Measurements from ENCODE around the gene GRPR.
"Not testable (repeated sequence)": the region's sequence is repeated elsewhere in the genome, so short reads cannot be mapped to it uniquely, and the experiment has no call there.

Gene GRPR

GRCh38 chrX:16138108-16138427, 14.7 kb downstream of the GRPR start:
- DNase-seq = no peak

- no peak for DNase-seq
Measured at GRCh38 chrX:16140448-16140847, 17.1 kb downstream of the GRPR start.

- DNase-seq = no peak
Measured at GRCh38 chrX:16140983-16141382, 17.6 kb downstream of the GRPR start.

GRCh38 chrX:16141422-16142245, 18.3 kb downstream of the GRPR start:
- DNase-seq = no peak

GRCh38 chrX:16142246-16142558, 18.8 kb downstream of the GRPR start:
- no peak for DNase-seq

- DNase-seq = no peak
Measured at GRCh38 chrX:16143968-16144367, 20.6 kb downstream of the GRPR start.

- DNase-seq = no peak
Measured at GRCh38 chrX:16144420-16144819, 21.1 kb downstream of the GRPR start.

GRCh38 chrX:16145093-16145492, 21.7 kb downstream of the GRPR start:
- not testable (repeated sequence) for DNase-seq

- DNase-seq = no peak
Measured at GRCh38 chrX:16145656-16146055, 22.3 kb downstream of the GRPR start.

GRCh38 chrX:16148896-16149295, 25.5 kb downstream of the GRPR start:
- DNase-seq = no peak

- DNase-seq = no peak
Measured at GRCh38 chrX:16155581-16156096, 32.3 kb downstream of the GRPR start.

GRCh38 chrX:16156692-16157331, 33.4 kb downstream of the GRPR start:
- no peak for DNase-seq

GRCh38 chrX:16160729-16161128, 37.4 kb downstream of the GRPR start:
- no peak for DNase-seq

- not testable (repeated sequence) for DNase-seq
Measured at GRCh38 chrX:16161173-16161572, 37.8 kb downstream of the GRPR start.

- DNase-seq = no peak
Measured at GRCh38 chrX:16162391-16162790, 39.0 kb downstream of the GRPR start.

- DNase-seq = no peak
Measured at GRCh38 chrX:16164748-16165147, 41.4 kb downstream of the GRPR start.

GRCh38 chrX:16167181-16167580, 43.8 kb downstream of the GRPR start, which contains the start of gene MAGEB17:
TSS of gene MAGEB17 (plus strand) at chrX:16167481. CDS start at chrX:16170383, 2,902 bp downstream.
- DNase-seq = no peak

- DNase-seq = no peak
Measured at GRCh38 chrX:16171039-16171438, 47.7 kb downstream of the GRPR start.

- no peak for DNase-seq
Measured at GRCh38 chrX:16171944-16172343, 48.6 kb downstream of the GRPR start.

GRCh38 chrX:16172391-16172790, 49.0 kb downstream of the GRPR start:
- DNase-seq = no peak

- DNase-seq = no peak
Measured at GRCh38 chrX:16175329-16176061, 52.1 kb downstream of the GRPR start.

GRCh38 chrX:16177260-16177659, 53.9 kb downstream of the GRPR start:
- no peak for DNase-seq

GRCh38 chrX:16183843-16184242, 60.5 kb downstream of the GRPR start:
- not testable (repeated sequence) for DNase-seq

- DNase-seq = no peak
Measured at GRCh38 chrX:16185725-16186136, 62.4 kb downstream of the GRPR start.

All from NCI-H2171 (cell line).